ENCODE measurements around the gene CAST. TPM values are rescaled to one million over a fixed set of nuclear protein-coding genes. Genes with fewer than 3 reads are reported as not detected.

The CAST gene
- total and polyA plus RNA-seq, 3 donors from 2014 or later = 195 to 260 (median 241) TPM

DNA sequence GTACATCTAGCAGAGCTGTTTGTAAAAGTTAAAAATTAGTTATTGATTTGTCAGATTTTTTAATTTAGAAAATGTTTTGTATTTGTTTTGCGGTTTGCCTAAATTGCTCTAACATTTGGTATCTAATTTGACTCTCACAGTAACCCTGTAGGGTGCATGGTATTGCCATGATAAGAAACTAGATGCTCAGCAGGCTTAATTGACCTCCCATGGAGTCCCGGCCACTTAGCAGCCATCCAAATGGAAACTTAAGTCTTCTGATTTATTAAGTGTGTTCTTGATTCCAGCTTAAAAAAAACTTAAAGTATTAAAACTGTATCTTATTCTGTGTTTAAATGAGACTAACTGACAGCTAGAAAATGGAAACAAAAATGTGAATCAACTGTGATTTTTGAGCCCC, 54.5 kb downstream of the CAST start:
- no peak for DNase-seq
- Histone ChIP-seq H3K4me3 (no peak overlapping the region), H3K9me3 (no peaks in the 10 kb centered on the region), H3K27ac (no peak overlapping the region), H3K27me3 (no peaks in the 10 kb centered on the region), H3K4me1 (peaks cover 41% of the 10 kb centered on the region), H3K36me3 (ENCODE audit: low read depth, missing control alignments) (no peaks in the 10 kb centered on the region)
- intact Hi-C loops (cut with DNase I; ENCODE audit: low total_unique reads) = no loop called here
- 39 to 41% methylated on average over 2 of the region's 2 CpGs for WGBS, 2 donors
- TF ChIP-seq POLR2A (IDR thresholded peaks at IDR 0.05) = no peak
- TF ChIP-seq CTCF (IDR thresholded peaks at IDR 0.05) = no peak

DNA sequence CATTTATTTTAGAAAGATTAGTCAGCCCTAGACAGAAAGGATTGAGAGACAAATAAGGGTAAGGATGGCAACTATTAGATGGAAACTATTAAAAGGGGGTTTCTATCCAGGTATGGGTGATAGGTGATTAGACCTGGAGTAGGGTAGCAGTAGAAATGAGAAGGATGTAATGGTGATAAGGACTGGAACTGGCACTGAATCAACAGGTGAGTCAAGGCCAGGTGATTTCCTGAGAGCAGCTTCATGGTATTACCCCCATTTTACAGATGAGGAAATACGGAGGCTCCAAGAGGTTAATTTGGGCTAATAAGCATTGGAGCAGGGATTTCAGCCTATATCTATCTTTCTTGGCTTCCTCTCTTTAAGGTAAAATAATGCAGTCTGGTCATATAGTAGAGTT, 55.7 kb downstream of the CAST start:
- WGBS, 2 donors = 93 to 94% methylated on average over 1 of the region's 1 CpG
- DNase-seq = no peak
- H3K4me1 ChIP-seq = peaks cover 29% of the 10 kb centered on the region
- no peak for TF ChIP-seq POLR2A (IDR thresholded peaks at IDR 0.05)
- TF ChIP-seq CTCF (IDR thresholded peaks at IDR 0.05) = no peak
- no peak overlapping the region for H3K27ac ChIP-seq
- intact Hi-C loops (cut with DNase I; ENCODE audit: low total_unique reads) = no loop called here
- H3K9me3 ChIP-seq = no peaks in the 10 kb centered on the region
- H3K27me3 ChIP-seq = no peaks in the 10 kb centered on the region
- no peak overlapping the region for H3K4me3 ChIP-seq
- H3K36me3 ChIP-seq (ENCODE audit: low read depth, missing control alignments) = no peaks in the 10 kb centered on the region

DNA sequence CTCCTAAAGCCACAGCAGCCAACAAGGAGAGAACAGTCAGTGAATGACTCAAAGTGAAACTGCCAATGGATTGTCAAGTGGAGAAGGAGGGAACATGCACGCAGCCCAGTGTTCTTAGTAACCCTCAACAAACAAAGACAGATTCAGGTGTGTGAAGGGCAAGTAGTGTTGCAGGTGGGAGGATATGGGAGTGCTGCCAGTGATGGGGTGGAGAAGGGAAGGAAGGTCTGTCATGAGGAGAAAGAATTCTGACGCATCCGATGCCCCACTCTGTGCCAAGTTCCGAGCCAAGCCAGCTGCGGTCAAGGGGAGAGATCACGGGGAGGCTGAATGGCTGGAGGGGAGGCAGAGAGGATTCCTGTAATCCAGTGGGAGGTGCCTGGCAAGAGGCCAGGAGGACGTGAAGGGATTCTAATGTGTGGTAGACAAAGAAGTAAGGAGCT, 56.5 kb downstream of the CAST start:
- TF ChIP-seq POLR2A (IDR thresholded peaks at IDR 0.05) (no peak), CTCF (IDR thresholded peaks at IDR 0.05) (no peak)
- H3K9me3 ChIP-seq = no peaks in the 10 kb centered on the region
- WGBS, 2 donors = 59 to 60% methylated on average over 7 of the region's 7 CpGs
- no peak overlapping the region for H3K4me3 ChIP-seq
- H3K27me3 ChIP-seq = no peaks in the 10 kb centered on the region
- peaks cover 22% of the 10 kb centered on the region for H3K4me1 ChIP-seq
- peak; percentile 60 for DNase-seq
- H3K27ac ChIP-seq = no peak overlapping the region
- no peaks in the 10 kb centered on the region for H3K36me3 ChIP-seq (ENCODE audit: low read depth, missing control alignments)
- intact Hi-C loops (cut with DNase I; ENCODE audit: low total_unique reads) = no loop called here

DNA sequence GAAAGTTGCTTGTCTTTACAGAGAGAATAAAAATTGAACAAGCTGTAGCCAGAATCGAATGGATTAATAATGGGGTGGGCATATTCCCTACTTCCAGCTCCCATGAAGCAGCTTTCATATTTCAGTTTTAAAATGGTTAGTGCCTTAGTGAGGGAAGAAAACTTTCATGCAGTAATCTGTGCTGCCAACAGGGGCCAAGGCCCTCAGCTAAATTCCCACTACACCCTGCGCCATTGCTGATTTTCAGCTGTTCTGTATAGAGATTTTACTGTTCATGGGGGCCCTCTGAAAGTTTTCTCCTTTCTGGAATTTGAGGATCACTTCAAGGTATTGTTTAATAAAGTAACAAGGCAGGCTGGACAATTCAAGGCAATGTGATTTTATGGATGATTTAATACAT, 58.2 kb downstream of the CAST start:
- H3K4me3 ChIP-seq = no peak overlapping the region
- H3K9me3 ChIP-seq = no peaks in the 10 kb centered on the region
- intact Hi-C loops (cut with DNase I; ENCODE audit: low total_unique reads) = no loop called here
- peaks cover 7% of the 10 kb centered on the region for H3K4me1 ChIP-seq
- no peak overlapping the region for H3K27ac ChIP-seq
- DNase-seq = no peak
- no peaks in the 10 kb centered on the region for H3K36me3 ChIP-seq (ENCODE audit: low read depth, missing control alignments)
- TF ChIP-seq POLR2A (IDR thresholded peaks at IDR 0.05) = no peak
- peak in 1 of 3 experiments; percentile 29 for TF ChIP-seq CTCF (IDR thresholded peaks at IDR 0.05)
- 94 to 98% methylated on average over 2 of the region's 2 CpGs for WGBS, 2 donors
- H3K27me3 ChIP-seq = no peaks in the 10 kb centered on the region

GRCh38 chr5:96721351-96721977, 59.3 kb downstream of the CAST start:
- intact Hi-C loops (cut with DNase I; ENCODE audit: low total_unique reads) = no loop called here
- H3K4me1 ChIP-seq = no peaks in the 10 kb centered on the region
- DNase-seq = no peak

More at GRCh38 chr5:96721351-96721977, 59.3 kb downstream of the CAST start:
- Histone ChIP-seq H3K27me3 (no peaks in the 10 kb centered on the region), H3K4me3 (no peak overlapping the region), H3K27ac (no peak overlapping the region), H3K9me3 (no peaks in the 10 kb centered on the region), H3K36me3 (ENCODE audit: low read depth, missing control alignments) (no peaks in the 10 kb centered on the region)
- TF ChIP-seq POLR2A (IDR thresholded peaks at IDR 0.05) (no peak), CTCF (IDR thresholded peaks at IDR 0.05) (no peak)
